Vagina (tissue), 2 donors: ENCODE measurements around the gene BCAS3. TPM values are rescaled to one million over a fixed set of nuclear protein-coding genes. Genes with fewer than 3 reads are reported as not detected.
"Not testable (repeated sequence)": the region's sequence is repeated elsewhere in the genome, so short reads cannot be mapped to it uniquely, and the experiment has no call there.

Experiments
- DNase-seq, 2 donors: peaks; one replicate each; pipeline ENCODE4 v3.0.0-alpha.2; 2017; ENCODE audit errors: extremely low spot score in 2 of 2
- H3K27ac ChIP-seq: fragments of 200-600 bp; sonication (generic); one replicate; pipeline ENCODE4 v1.5.1; 2019
- H3K27me3 ChIP-seq: fragments of 200-600 bp; sonication (generic); one replicate; pipeline ENCODE4 v1.5.1; 2019
- H3K36me3 ChIP-seq, 2 donors: fragments of 200-600 bp; sonication (generic); one replicate each; pipeline ENCODE4 v1.5.1; 2017 to 2019
- H3K4me1 ChIP-seq: fragments of 200-600 bp; sonication (generic); one replicate; pipeline ENCODE4 v1.5.1; 2019
- H3K4me3 ChIP-seq, 2 donors: fragments of 200-600 bp; sonication (generic); 1 replicate in 1 of 2; 2 replicates in 1 of 2; pipeline ENCODE4 v1.5.1; 2016 to 2019
- H3K9me3 ChIP-seq: fragments of 200-600 bp; sonication (generic); one replicate; pipeline ENCODE4 v1.5.1; 2019
- POLR2A ChIP-seq, 2 donors: fragments of 450-650 bp; IDR thresholded peaks; one replicate each; pipeline ENCODE4 v1.6.1; 2017; ENCODE audit warnings: antibody characterized with exemption in 2 of 2, mild to moderate bottlenecking in 2 of 2, moderate library complexity in 2 of 2
- POLR2AphosphoS5 ChIP-seq, 2 donors: sonication (generic); formaldehyde crosslinking; IDR thresholded peaks; one replicate each; pipeline ENCODE4 v1.9.0; 2017; ENCODE audit warnings: antibody characterized with exemption in 2 of 2, mild to moderate bottlenecking in 2 of 2, low read depth in 1 of 2; ENCODE audit not compliant: insufficient read depth in 1 of 2
- intact Hi-C: fragments of 100-400 bp; cut with DNase I; formaldehyde crosslinking; loops from one replicate; pipeline ENCODE4 v1.15.1; 2023
- total RNA-seq: library from RNA; depleted of rRNA; stranded (reverse); fragments of >200 nt; gene quantifications from one replicate; pipeline ENCODE4 v1.2.3, GENCODE V29; 2016
- TF ChIP-seq, protein P1 (sequence below), 3 experiments: fragments of 450-650 bp in 2 of 3; fragments of 200-600 bp in 1 of 3; sonication (generic) in 1 of 3; IDR thresholded peaks; one replicate each; pipeline ENCODE4 v1.5.1; 2017 to 2019; ENCODE audit warnings: antibody characterized with exemption in 3 of 3, mild to moderate bottlenecking in 2 of 3, moderate library complexity in 2 of 3

Gene BCAS3
- total RNA-seq, 1 donor from 2014 or later = 33.1 TPM

DNA sequence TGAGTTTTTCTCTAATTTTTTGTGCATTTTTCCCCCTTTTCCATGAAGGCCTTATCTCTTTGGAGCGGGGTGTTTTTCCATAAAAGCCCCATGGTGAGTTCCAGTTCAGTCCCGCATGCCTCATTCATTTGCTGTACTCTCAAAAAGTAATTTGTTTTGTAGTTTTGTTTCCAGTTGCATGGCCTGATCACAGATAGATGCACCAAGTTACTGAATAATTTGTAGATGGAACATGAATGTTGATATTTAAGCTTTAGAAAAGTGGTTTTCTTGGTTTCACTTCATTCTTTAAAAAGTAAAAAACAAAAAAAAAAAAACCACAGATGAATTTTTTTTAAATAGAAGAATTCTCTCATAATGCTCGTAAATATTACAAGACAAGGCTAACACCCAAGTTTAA is 349.2 kb downstream of the BCAS3 start:
- H3K4me3 ChIP-seq = no peak overlapping the region
- no peaks in the 10 kb centered on the region for H3K9me3 ChIP-seq
- H3K36me3 ChIP-seq = no peaks in the 10 kb centered on the region
- TF ChIP-seq POLR2AphosphoS5 (IDR thresholded peaks at IDR 0.05; ENCODE audit: insufficient read depth in 1 of 2, low read depth in 1 of 2) (no peak), POLR2A (IDR thresholded peaks at IDR 0.05) (no peak)
- TF ChIP-seq, protein P1, sequence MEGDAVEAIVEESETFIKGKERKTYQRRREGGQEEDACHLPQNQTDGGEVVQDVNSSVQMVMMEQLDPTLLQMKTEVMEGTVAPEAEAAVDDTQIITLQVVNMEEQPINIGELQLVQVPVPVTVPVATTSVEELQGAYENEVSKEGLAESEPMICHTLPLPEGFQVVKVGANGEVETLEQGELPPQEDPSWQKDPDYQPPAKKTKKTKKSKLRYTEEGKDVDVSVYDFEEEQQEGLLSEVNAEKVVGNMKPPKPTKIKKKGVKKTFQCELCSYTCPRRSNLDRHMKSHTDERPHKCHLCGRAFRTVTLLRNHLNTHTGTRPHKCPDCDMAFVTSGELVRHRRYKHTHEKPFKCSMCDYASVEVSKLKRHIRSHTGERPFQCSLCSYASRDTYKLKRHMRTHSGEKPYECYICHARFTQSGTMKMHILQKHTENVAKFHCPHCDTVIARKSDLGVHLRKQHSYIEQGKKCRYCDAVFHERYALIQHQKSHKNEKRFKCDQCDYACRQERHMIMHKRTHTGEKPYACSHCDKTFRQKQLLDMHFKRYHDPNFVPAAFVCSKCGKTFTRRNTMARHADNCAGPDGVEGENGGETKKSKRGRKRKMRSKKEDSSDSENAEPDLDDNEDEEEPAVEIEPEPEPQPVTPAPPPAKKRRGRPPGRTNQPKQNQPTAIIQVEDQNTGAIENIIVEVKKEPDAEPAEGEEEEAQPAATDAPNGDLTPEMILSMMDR (IDR thresholded peaks at IDR 0.05) = no peak
- H3K27me3 ChIP-seq = no peaks in the 10 kb centered on the region
- H3K27ac ChIP-seq = no peak overlapping the region
- no peaks in the 10 kb centered on the region for H3K4me1 ChIP-seq
- intact Hi-C loops = no loop called here
- DNase-seq = no peak

GRCh38 chr17:61029181-61029580 is 351.5 kb downstream of the BCAS3 start:
- Histone ChIP-seq H3K4me1 (no peaks in the 10 kb centered on the region), H3K27me3 (no peaks in the 10 kb centered on the region), H3K9me3 (no peaks in the 10 kb centered on the region), H3K27ac (no peak overlapping the region), H3K4me3 (no peak overlapping the region), H3K36me3 (no peaks in the 10 kb centered on the region)
- TF ChIP-seq, protein P1 (IDR thresholded peaks at IDR 0.05) = no peak
- TF ChIP-seq POLR2AphosphoS5 (IDR thresholded peaks at IDR 0.05; ENCODE audit: insufficient read depth in 1 of 2, low read depth in 1 of 2) (no peak), POLR2A (IDR thresholded peaks at IDR 0.05) (no peak)
- no peak for DNase-seq
- intact Hi-C loops = no loop called here

- Histone ChIP-seq H3K4me3 (no peak overlapping the region), H3K9me3 (no peaks in the 10 kb centered on the region), H3K4me1 (no peaks in the 10 kb centered on the region), H3K36me3 (no peaks in the 10 kb centered on the region), H3K27ac (no peak overlapping the region), H3K27me3 (no peaks in the 10 kb centered on the region)
- TF ChIP-seq POLR2A (IDR thresholded peaks at IDR 0.05) (no peak), POLR2AphosphoS5 (IDR thresholded peaks at IDR 0.05; ENCODE audit: insufficient read depth in 1 of 2, low read depth in 1 of 2) (no peak)
- TF ChIP-seq, protein P1 (IDR thresholded peaks at IDR 0.05) = no peak
- DNase-seq = no peak
- intact Hi-C loops = no loop called here
Measured at GRCh38 chr17:61040666-61041065, 363.0 kb downstream of the BCAS3 start.

DNA sequence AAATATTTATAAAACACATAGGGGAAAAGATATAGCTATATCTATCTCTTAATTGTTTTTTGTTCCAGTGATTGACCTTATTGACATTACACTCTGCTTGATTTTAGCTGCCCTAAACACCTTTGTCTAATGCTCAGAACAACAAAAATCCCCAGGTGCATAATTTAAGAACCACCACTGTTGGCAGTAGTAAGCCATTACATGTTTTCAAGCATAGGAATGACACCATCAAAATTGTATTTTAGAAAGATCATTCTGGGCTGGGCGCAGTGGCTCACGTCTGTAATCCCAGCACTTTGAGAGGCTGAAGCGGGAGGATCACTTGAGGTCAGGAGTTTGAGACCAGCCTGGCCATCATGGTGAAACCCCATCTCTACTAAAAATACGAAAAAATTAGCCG is 364.7 kb downstream of the BCAS3 start:
- H3K9me3 ChIP-seq, H3K27ac ChIP-seq, intact Hi-C loops, H3K27me3 ChIP-seq, DNase-seq, H3K36me3 ChIP-seq, H3K4me3 ChIP-seq, H3K4me1 ChIP-seq: not testable (repeated sequence)

- no peaks in the 10 kb centered on the region for H3K9me3 ChIP-seq
- H3K27me3 ChIP-seq = no peaks in the 10 kb centered on the region
- H3K36me3 ChIP-seq = no peaks in the 10 kb centered on the region
- no peak overlapping the region for H3K27ac ChIP-seq
- intact Hi-C loops = no loop called here
- no peak for DNase-seq
- no peak overlapping the region for H3K4me3 ChIP-seq
- H3K4me1 ChIP-seq = no peaks in the 10 kb centered on the region
- TF ChIP-seq POLR2AphosphoS5 (IDR thresholded peaks at IDR 0.05; ENCODE audit: insufficient read depth in 1 of 2, low read depth in 1 of 2) (no peak), POLR2A (IDR thresholded peaks at IDR 0.05) (no peak)
- TF ChIP-seq, protein P1 (IDR thresholded peaks at IDR 0.05) = no peak
Measured at GRCh38 chr17:61047515-61047914, 369.9 kb downstream of the BCAS3 start.
